HepG2 (cell line): Measurements from ENCODE around the gene LYRM9. TPM values are rescaled to one million over a fixed set of nuclear protein-coding genes. Genes with fewer than 3 reads are reported as not detected.

ENCODE experiments used
- ATAC-seq: fragments of 200-7000 bp; cut with Tn5 transposase; 3 replicates; pipeline ENCODE4 v1.9.1; 2020; ENCODE audit warnings: mild to moderate bottlenecking, moderate library complexity
- BruUV-seq: library from RNA; stranded (reverse); fragments of 400-500 nt; replicated peaks from 2 replicates; lab custom pipeline; 2021; lab: Mats Ljungman, UMichigan
- CTCF ChIA-PET: fragments of 300-600 bp; formaldehyde crosslinking; extraction: SDS; loops from one replicate; lab custom pipeline; 2021; ENCODE audit warnings: low total read pairs, inconsistent platforms, low intra/inter-chr PET ratio; lab: Yijun Ruan, JAX
- POLR2A ChIA-PET: fragments of 350-600 bp; sonication (Branson Sonifier 250); formaldehyde crosslinking; loops from one replicate; lab custom pipeline; 2020; ENCODE audit warnings: antibody characterized with exemption, inconsistent platforms; lab: Yijun Ruan, JAX
- DNase-seq: peaks from one replicate; pipeline ENCODE4 v3.0.0-alpha.2; 2015; ENCODE audit warnings: low spot score
- FAIRE-seq: peaks from 3 replicates; lab custom pipeline; 2011; peaks lifted over from hg19 to GRCh38; lab: Jason Lieb, UNC
- H2AFZ ChIP-seq: one replicate; pipeline ENCODE4 v1.6.1; 2011; ENCODE audit warnings: low read length, inconsistent platforms
- H3K27ac ChIP-seq: fragments of 300-600 bp; 3 replicates; pipeline ENCODE4 v1.8.0; 2011; ENCODE audit warnings: mixed run types, mild to moderate bottlenecking, mixed read lengths, low read length, inconsistent platforms; ENCODE audit not compliant: insufficient read depth; ENCODE audit errors: extremely low read length
- H3K27me3 ChIP-seq, 2 experiments: fragments of 200-600 bp in 1 of 2; 2 replicates in 1 of 2; 3 replicates in 1 of 2; pipeline versions ENCODE4 v1.6.0 to v1.8.0; 2011; ENCODE audit warnings: low read length in 2 of 2, mild to moderate bottlenecking in 2 of 2, moderate library complexity in 2 of 2, inconsistent platforms in 1 of 2; ENCODE audit not compliant: insufficient read depth in 2 of 2, control insufficient read depth in 1 of 2
- H3K36me3 ChIP-seq, 2 experiments: fragments of 200-600 bp in 1 of 2; replicated peaks in 1 of 2; 2 replicates in 1 of 2; 3 replicates in 1 of 2; pipeline versions ENCODE4 v1.5.1 to v1.8.0; 2011; ENCODE audit warnings: low read length in 2 of 2, inconsistent platforms in 1 of 2; ENCODE audit not compliant: insufficient read depth in 2 of 2, control insufficient read depth in 1 of 2
- H3K4me1 ChIP-seq: 2 replicates; pipeline ENCODE4 v1.5.1; 2012; ENCODE audit warnings: low read length, inconsistent platforms; ENCODE audit not compliant: insufficient read depth
- H3K4me2 ChIP-seq: 2 replicates; pipeline ENCODE4 v1.6.0; 2011; ENCODE audit warnings: low read depth, low read length, inconsistent platforms
- H3K4me3 ChIP-seq, 3 experiments: fragments of 200-600 bp in 1 of 3; sonication (generic), shearing (Covaris generic) in 1 of 3; replicated peaks in 1 of 3; 2 replicates each; pipeline ENCODE4 v1.5.1; 2011 to 2016; ENCODE audit warnings: low read length in 3 of 3, inconsistent platforms in 2 of 3, low read depth in 2 of 3, mild to moderate bottlenecking in 2 of 3, control low read depth in 1 of 3, mixed read lengths in 1 of 3; ENCODE audit not compliant: insufficient read depth in 1 of 3
- H3K79me2 ChIP-seq: one replicate; pipeline ENCODE4 v1.6.1; 2011; ENCODE audit warnings: low read length, inconsistent platforms; ENCODE audit not compliant: insufficient read depth
- H3K9ac ChIP-seq: 2 replicates; pipeline ENCODE4 v1.6.0; 2011; ENCODE audit warnings: mild to moderate bottlenecking, low read depth, low read length, inconsistent platforms; ENCODE audit not compliant: insufficient read depth
- H3K9me3 ChIP-seq: 2 replicates; pipeline ENCODE4 v1.5.1; 2012; ENCODE audit warnings: mild to moderate bottlenecking, low read length
- H4K20me1 ChIP-seq: 2 replicates; pipeline ENCODE4 v1.6.0; 2011; ENCODE audit warnings: inconsistent platforms, mild to moderate bottlenecking, low read length, moderate library complexity; ENCODE audit not compliant: insufficient read depth
- BHLHE40 ChIP-seq: IDR thresholded peaks from 2 replicates; pipeline ENCODE4 v1.6.1; 2011; ENCODE audit warnings: low read length, improper control_type of control experiment
- FOSL2 ChIP-seq: sonication (generic); formaldehyde crosslinking; IDR thresholded peaks from 2 replicates; pipeline ENCODE4 v1.4.0; 2020; ENCODE audit warnings: missing genetic modification reagents
- NR0B2 ChIP-seq: sonication (generic); formaldehyde crosslinking; IDR thresholded peaks from 2 replicates; pipeline ENCODE4 v1.4.0; 2020; ENCODE audit warnings: mild to moderate bottlenecking, missing genetic modification reagents
- SMAD9 ChIP-seq: sonication (generic); formaldehyde crosslinking; IDR thresholded peaks from 2 replicates; pipeline ENCODE4 v1.5.1; 2020; ENCODE audit warnings: mild to moderate bottlenecking, missing genetic modification reagents
- ZFP62 ChIP-seq: sonication (generic); formaldehyde crosslinking; IDR thresholded peaks from 2 replicates; pipeline ENCODE4 v1.4.0; 2020; ENCODE audit warnings: missing genetic modification reagents
- WGBS: methylation state at CpG from one replicate; pipeline ENCODE4 v1.1.6; 2017; ENCODE audit warnings: low lambda C conversion rate; 5-methylcytosine and 5-hydroxymethylcytosine counted together
- in situ Hi-C: cut with HindIII; loops from 2 replicates; pipeline ENCODE4 v1.10.0; 2017; ENCODE audit warnings: low pct_unique_long_range_greater_than_20kb; ENCODE audit not compliant: extremely low pct_ligation_motif_present
- intact Hi-C: fragments of 100-400 bp; cut with micrococcal nuclease; formaldehyde crosslinking; loops from one replicate; pipeline ENCODE4 v1.10.0; 2022; ENCODE audit not compliant: unreplicated experiment
- polyA plus RNA-seq, 8 experiments: library from polyadenylated mRNA; depleted of rRNA in 3 of 8; stranded (reverse) in 7 of 8; unstranded in 1 of 8; fragments of >200 nt; fragmentation: Illumina TruSeq in 4 of 8; extraction: Trizol in 4 of 8; gene quantifications; 2 replicates each; pipeline versions ENCODE4 v1.2.1 to v1.2.3, GENCODE V29; 2011 to 2016; ENCODE audit warnings: low read depth in 4 of 8, missing spikeins in 1 of 8, mixed read lengths in 1 of 8; ENCODE audit not compliant: insufficient read depth in 1 of 8
- total RNA-seq, 5 experiments: library from RNA; depleted of rRNA; stranded (reverse); fragments of >200 nt; fragmentation: Illumina TruSeq; extraction: Trizol; gene quantifications; 2 replicates each; pipeline ENCODE4 v1.2.3, GENCODE V29; 2016; ENCODE audit warnings: low read depth in 1 of 5
- TF ChIP-seq, protein P1 (sequence below): sonication (generic); formaldehyde crosslinking; IDR thresholded peaks from 2 replicates; pipeline ENCODE4 v1.8.1; 2023; ENCODE audit warnings: mild to moderate bottlenecking, missing genetic modification reagents

LYRM9 gene
- total and polyA plus RNA-seq, 2 of the 13 experiments (the other 11 are each of a cell fraction or from before 2014, with no cell fraction given), result 0.24 to 0.66 TPM

DNA sequence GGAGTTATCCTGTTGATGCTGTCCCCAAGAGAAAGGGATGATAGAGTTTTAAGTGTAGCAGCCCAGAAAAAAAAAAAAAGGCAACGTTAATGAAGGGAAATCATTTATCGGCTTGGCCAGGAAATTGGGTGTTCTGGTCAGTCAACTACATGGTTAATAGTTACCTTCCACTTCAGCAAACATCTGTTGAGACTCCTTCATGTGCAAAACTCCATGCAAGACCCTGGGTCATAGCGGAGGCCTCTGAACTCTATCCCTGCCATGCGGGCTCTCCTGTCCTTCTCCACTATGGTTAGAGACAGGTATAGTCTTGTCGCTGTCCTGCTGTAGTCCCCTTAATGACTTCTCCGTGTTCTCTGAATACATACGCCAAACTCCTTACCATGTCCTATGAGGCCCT lies 3.5 kb upstream of the LYRM9 start (continued):
- TF ChIP-seq NR0B2 (CRISPR knock-in tag), result no peak
- TF ChIP-seq, protein P1, sequence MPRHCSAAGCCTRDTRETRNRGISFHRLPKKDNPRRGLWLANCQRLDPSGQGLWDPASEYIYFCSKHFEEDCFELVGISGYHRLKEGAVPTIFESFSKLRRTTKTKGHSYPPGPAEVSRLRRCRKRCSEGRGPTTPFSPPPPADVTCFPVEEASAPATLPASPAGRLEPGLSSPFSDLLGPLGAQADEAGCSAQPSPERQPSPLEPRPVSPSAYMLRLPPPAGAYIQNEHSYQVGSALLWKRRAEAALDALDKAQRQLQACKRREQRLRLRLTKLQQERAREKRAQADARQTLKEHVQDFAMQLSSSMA (CRISPR knock-in tag), result no peak
- no peak for TF ChIP-seq BHLHE40

DNA sequence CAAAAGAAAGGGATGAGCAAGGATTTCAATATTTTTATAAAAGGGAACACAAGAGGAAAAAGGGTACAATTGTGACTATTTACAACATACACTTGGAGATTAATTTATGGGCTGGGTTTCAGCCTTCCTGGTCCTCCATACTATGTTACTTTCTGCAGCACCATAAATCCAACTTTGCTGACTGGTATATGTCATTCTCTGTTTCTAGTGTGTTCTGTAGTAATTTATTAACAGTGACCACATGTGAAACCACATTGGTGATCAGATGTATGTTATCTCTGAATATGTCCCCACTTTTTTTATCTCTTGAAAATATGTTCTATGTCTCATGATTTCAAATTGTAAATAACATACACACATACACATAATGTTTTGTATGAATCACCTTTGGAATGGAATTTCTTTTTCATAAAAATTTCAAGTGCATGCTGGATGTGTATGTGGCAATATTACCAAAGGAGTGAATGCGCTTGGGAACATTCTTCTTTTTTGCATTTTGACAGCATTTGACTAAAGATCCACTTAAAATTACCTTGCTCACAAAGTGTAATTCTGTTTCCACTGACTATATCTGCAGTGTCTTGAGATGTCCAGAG lies 2.9 kb upstream of the LYRM9 start:
- WGBS, result 44% methylated on average over 1 of the region's 1 CpG
- intact Hi-C loops (no loop called here), in situ Hi-C loops (loop anchor here (25.0 kb wide), 1 partner anchor 409 kb away; no protein-coding TSS in a partner anchor)

More for the DNA sequence above, 2.9 kb upstream of the LYRM9 start:
- CTCF ChIA-PET, result no interaction called here
- Histone ChIP-seq H3K27ac (no peak overlapping the region), H2AFZ (no peak overlapping the region), H3K27me3 (no peaks in the 10 kb centered on the region), H3K79me2 (no peaks in the 10 kb centered on the region), H3K9ac (no peak overlapping the region), H3K36me3 (no peaks in the 10 kb centered on the region), H3K4me2 (no peak overlapping the region), H3K4me1 (peaks cover 11% of the 10 kb centered on the region; the same call in 1 of the 2 replicates), H3K9me3 (no peaks in the 10 kb centered on the region), H3K4me3 (no peak overlapping the region), H4K20me1 (no peaks in the 10 kb centered on the region)
- no peak for FAIRE-seq
- POLR2A ChIA-PET, result no interaction called here
- no peak for TF ChIP-seq ZFP62
- TF ChIP-seq FOSL2 (CRISPR knock-in tag), result no peak
- TF ChIP-seq SMAD9, result no peak
- BruUV-seq, result no TSS peak
- no peak for DNase-seq
- no peak for ATAC-seq
